Activated T-cell treated with anti-CD3 and anti-CD28 coated beads, Interleukin-2, amount 50 U/mL, for 72 hours (primary cell): ENCODE measurements around the gene ALDH1L2. TPM values are rescaled to one million over a fixed set of nuclear protein-coding genes. Genes with fewer than 3 reads are reported as not detected.
"Not testable (repeated sequence)": the region's sequence is repeated elsewhere in the genome, so short reads cannot be mapped to it uniquely, and the experiment has no call there.

Experiments used
- ATAC-seq, 2 donors: fragments of 150-1000 bp; cut with Tn5 transposase; replicated peaks in 1 of 2; 2 replicates each; pipeline ENCODE4 v1.10.0; 2021; ENCODE audit warnings: moderate library complexity in 2 of 2, mild to moderate bottlenecking in 1 of 2
- DNase-seq, 2 donors: peaks; one replicate each; pipeline ENCODE4 v3.0.0; 2021 to 2022; ENCODE audit warnings: mixed read lengths in 1 of 2
- H3K27ac Mint-ChIP-seq: one replicate; pipeline ENCODE4 v1.8.0; 2022; ENCODE audit warnings: mild to moderate bottlenecking, moderate library complexity, mixed read lengths
- H3K27me3 Mint-ChIP-seq: one replicate; pipeline ENCODE4 v1.8.0; 2022; ENCODE audit warnings: low read depth, mixed read lengths
- H3K36me3 Mint-ChIP-seq, 2 donors: one replicate each; pipeline ENCODE4 v1.8.0; 2022; ENCODE audit warnings: mixed read lengths in 2 of 2, mild to moderate bottlenecking in 1 of 2; ENCODE audit not compliant: insufficient read depth in 2 of 2
- H3K4me1 Mint-ChIP-seq: one replicate; pipeline ENCODE4 v1.8.0; 2022; ENCODE audit warnings: low read depth, mixed read lengths
- H3K4me3 Mint-ChIP-seq, 2 donors: one replicate each; pipeline ENCODE4 v1.8.0; 2022; ENCODE audit warnings: mild to moderate bottlenecking in 2 of 2, mixed read lengths in 2 of 2, moderate library complexity in 2 of 2
- H3K9me3 Mint-ChIP-seq, 2 donors: one replicate each; pipeline ENCODE4 v1.8.0; 2022; ENCODE audit warnings: mixed read lengths in 2 of 2
- total RNA-seq, 2 donors: library from RNA; stranded (reverse); gene quantifications; one replicate each; pipeline ENCODE4 v1.2.3, GENCODE V29; 2022

ALDH1L2 gene
- total RNA-seq, 2 donors from 2014 or later = 11.1 to 16.1 TPM

GRCh38 chr12:104977688-104978087 is 106.6 kb downstream of the ALDH1L2 start:
- DNase-seq, H3K27me3 Mint-ChIP-seq, H3K4me3 Mint-ChIP-seq, H3K9me3 Mint-ChIP-seq, ATAC-seq, H3K36me3 Mint-ChIP-seq, H3K4me1 Mint-ChIP-seq, H3K27ac Mint-ChIP-seq: not testable (repeated sequence)

DNA sequence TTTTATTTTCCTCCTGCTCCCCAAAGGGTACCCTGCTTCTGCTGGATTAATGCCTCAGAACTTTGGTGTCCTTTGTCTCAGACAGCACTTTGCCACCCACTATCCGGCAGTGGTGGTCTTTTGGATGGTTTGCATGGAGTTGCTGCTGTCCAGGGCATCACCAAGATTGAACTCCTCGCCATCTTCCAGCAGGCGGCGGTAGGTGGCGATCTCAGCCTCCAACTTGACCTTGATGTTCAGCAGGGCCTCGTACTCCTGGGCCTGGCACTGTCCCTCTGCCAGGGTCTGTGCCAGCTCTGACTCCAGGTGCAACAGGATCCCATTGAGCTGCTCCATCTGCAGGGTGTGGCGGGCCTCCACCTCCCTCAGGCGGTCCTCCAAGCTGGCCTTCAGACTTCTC is 107.6 kb downstream of the ALDH1L2 start:
- no peaks in the 10 kb centered on the region for H3K4me1 Mint-ChIP-seq
- H3K36me3 Mint-ChIP-seq = no peaks in the 10 kb centered on the region
- H3K9me3 Mint-ChIP-seq = no peaks in the 10 kb centered on the region
- H3K4me3 Mint-ChIP-seq = no peak overlapping the region
- ATAC-seq (no peak), DNase-seq (no peak)
- no peaks in the 10 kb centered on the region for H3K27me3 Mint-ChIP-seq
- H3K27ac Mint-ChIP-seq = no peak overlapping the region

GRCh38 chr12:104975587-104976343 is 108.5 kb downstream of the ALDH1L2 start:
- ATAC-seq = no peak
- no peak overlapping the region for H3K27ac Mint-ChIP-seq

DNA sequence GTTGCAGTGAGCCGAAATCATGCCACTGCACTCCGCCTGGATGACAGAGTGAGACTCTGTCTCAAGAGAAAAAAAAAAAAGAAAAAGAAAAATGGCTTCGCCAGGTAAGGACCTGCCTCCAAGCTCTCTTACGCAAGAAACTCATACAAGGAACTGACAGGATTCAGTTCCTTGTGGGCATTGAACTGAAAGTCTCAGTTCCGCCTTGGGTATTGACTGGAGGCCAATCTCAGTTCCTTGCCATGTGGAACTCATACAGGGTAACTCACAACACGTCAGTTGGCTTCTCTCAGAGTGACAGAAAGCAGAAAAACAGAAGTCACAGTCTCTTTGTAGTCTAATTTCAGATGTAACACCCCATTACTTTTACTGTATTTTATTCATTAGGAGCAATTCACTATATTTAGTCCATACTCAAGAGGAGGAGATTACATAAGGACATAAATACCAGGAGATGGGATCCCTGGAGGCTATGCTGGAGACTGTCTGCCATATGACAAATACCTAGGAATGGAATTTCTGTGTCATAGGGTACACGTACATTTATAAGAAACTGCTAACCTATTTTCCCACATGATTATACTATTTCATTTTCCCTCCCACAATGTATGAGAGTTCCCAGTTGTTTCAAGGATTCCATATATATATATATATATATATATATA is 109.5 kb downstream of the ALDH1L2 start:
- Mint-ChIP-seq H3K27ac (no peak overlapping the region), H3K9me3 (no peaks in the 10 kb centered on the region), H3K4me3 (no peak overlapping the region), H3K4me1 (no peaks in the 10 kb centered on the region), H3K36me3 (no peaks in the 10 kb centered on the region), H3K27me3 (no peaks in the 10 kb centered on the region)
- ATAC-seq (no peak), DNase-seq (no peak)

More at GRCh38 chr12:104975587-104976343, 108.5 kb downstream of the ALDH1L2 start:
- no peaks in the 10 kb centered on the region for H3K27me3 Mint-ChIP-seq
- no peak overlapping the region for H3K4me3 Mint-ChIP-seq
- H3K36me3 Mint-ChIP-seq = no peaks in the 10 kb centered on the region
- no peak for DNase-seq
- no peaks in the 10 kb centered on the region for H3K4me1 Mint-ChIP-seq
- H3K9me3 Mint-ChIP-seq = no peaks in the 10 kb centered on the region

DNA sequence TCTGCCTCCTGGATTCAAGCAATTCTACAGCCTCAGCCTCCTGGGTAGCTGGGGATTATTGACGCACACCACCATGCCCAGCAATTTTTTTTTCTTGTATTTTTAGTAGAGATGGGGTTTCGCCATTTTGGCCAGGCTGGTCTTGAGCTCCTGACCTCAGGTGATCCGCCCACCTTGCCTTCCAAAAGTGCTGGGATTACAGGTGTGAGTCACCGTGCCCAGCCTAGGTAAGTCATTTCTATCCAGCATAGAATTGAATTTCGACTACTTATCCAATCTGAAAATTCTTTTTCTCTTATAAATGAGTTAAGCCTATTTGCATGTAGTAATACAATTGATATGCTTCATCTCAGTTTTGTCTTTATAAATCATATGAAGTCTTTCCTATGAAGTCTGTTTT is 111.0 kb downstream of the ALDH1L2 start:
- Mint-ChIP-seq H3K4me3 (no peak overlapping the region), H3K4me1 (no peaks in the 10 kb centered on the region), H3K27ac (no peak overlapping the region), H3K27me3 (no peaks in the 10 kb centered on the region), H3K36me3 (no peaks in the 10 kb centered on the region), H3K9me3 (no peaks in the 10 kb centered on the region)
- DNase-seq = no peak
- ATAC-seq = no peak

DNA sequence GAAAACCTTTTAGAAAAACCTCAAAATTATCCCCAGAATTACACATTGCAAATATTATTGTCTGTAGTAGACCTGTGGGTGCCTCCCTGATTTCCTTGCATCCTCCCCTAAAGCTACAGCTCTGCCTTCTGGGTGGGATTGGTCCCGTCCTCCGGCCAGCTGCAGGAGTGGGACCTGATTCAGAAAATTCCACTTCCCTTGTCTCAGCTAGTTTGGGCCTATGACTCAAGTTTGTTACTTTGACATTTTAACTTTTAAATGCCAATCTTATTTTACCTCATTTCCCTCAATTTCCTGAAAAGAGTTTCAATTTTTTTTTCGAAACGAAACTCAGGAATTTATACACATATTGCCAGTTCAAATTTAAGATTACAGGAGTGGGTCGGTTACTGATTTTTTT is 113.0 kb downstream of the ALDH1L2 start:
- no peaks in the 10 kb centered on the region for H3K36me3 Mint-ChIP-seq
- no peaks in the 10 kb centered on the region for H3K27me3 Mint-ChIP-seq
- H3K4me1 Mint-ChIP-seq = no peaks in the 10 kb centered on the region
- H3K4me3 Mint-ChIP-seq = no peak overlapping the region
- H3K27ac Mint-ChIP-seq = no peak overlapping the region
- ATAC-seq (no peak), DNase-seq (no peak)
- H3K9me3 Mint-ChIP-seq = no peaks in the 10 kb centered on the region

Other genes starting within 250 kb of the ALDH1L2 start
- gene SLC41A2, start 126.2 kb downstream of the ALDH1L2 start, total RNA-seq = 10 to 100 TPM; 15.7 to 22.3 TPM
- gene NOPCHAP1, start 98.1 kb downstream of the ALDH1L2 start, total RNA-seq = 10 to 100 TPM; 25.8 to 30.0 TPM
- 10 to 100 TPM; 39.5 to 40.0 TPM for gene WASHC4, start 23.3 kb upstream of the ALDH1L2 start, total RNA-seq
- gene APPL2, start 151.7 kb upstream of the ALDH1L2 start, total RNA-seq = 10 to 100 TPM; 18.9 to 19.7 TPM
- 10 to 100 TPM; 68.6 to 73.0 TPM for gene C12orf75, start 246.2 kb upstream of the ALDH1L2 start, total RNA-seq